Vagina (tissue), 2 donors: ENCODE results near the gene GRB7.

Experiments
- CTCF ChIP-seq, 3 experiments: fragments of 450-650 bp in 2 of 3; fragments of 200-600 bp in 1 of 3; sonication (generic) in 1 of 3; IDR thresholded peaks; one replicate each; pipeline ENCODE4 v1.5.1; 2017 to 2019; ENCODE audit warnings: antibody characterized with exemption in 3 of 3, mild to moderate bottlenecking in 2 of 3, moderate library complexity in 2 of 3
- POLR2A ChIP-seq, 2 donors: fragments of 450-650 bp; IDR thresholded peaks; one replicate each; pipeline ENCODE4 v1.6.1; 2017; ENCODE audit warnings: antibody characterized with exemption in 2 of 2, mild to moderate bottlenecking in 2 of 2, moderate library complexity in 2 of 2

DNA sequence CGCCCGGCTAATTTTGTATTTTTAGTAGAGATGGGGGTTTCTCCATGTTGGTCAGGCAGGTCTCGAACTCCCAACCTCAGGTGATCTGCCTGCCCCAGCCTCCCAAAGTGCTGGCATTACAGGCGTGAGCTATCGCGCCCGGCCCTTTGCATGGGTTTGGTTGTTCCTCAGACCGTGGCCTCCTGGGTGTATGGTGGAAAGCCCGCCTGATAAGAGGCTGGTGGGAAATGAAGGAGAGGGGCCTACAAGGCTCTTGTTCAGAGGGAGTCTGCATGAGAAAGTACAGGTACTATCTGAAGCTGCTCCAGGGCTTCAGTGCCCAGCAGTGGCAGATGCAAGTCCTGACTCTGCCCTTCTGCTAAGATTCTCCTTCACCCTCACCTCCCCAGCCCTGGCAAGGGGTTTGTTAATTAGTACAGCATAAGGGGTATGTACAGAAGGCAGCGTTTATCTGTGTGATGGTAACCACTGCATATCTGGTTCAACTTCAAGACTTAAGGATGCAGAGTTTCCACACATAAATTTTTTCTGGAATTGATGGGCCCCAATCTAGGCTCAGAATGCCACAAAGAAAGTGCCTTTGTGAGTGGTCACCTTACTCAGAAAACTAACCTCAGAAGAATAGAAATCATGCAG, 24.2 kb downstream of the GRB7 start:
- TF ChIP-seq CTCF (IDR thresholded peaks at IDR 0.05) (no peak), POLR2A (IDR thresholded peaks at IDR 0.05) (no peak)
